HG02642 (cell line): Measurements from ENCODE around the gene ASPRV1.
"Not testable (repeated sequence)": the region's sequence is repeated elsewhere in the genome, so short reads cannot be mapped to it uniquely, and the experiment has no call there.

Experiments
- ATAC-seq: cut with Tn5 transposase; IDR thresholded peaks from one replicate; pipeline ENCODE4 v1.9.1; 2021; ENCODE audit warnings: mild to moderate bottlenecking; ENCODE audit not compliant: unreplicated experiment, poor library complexity

The ASPRV1 gene

DNA sequence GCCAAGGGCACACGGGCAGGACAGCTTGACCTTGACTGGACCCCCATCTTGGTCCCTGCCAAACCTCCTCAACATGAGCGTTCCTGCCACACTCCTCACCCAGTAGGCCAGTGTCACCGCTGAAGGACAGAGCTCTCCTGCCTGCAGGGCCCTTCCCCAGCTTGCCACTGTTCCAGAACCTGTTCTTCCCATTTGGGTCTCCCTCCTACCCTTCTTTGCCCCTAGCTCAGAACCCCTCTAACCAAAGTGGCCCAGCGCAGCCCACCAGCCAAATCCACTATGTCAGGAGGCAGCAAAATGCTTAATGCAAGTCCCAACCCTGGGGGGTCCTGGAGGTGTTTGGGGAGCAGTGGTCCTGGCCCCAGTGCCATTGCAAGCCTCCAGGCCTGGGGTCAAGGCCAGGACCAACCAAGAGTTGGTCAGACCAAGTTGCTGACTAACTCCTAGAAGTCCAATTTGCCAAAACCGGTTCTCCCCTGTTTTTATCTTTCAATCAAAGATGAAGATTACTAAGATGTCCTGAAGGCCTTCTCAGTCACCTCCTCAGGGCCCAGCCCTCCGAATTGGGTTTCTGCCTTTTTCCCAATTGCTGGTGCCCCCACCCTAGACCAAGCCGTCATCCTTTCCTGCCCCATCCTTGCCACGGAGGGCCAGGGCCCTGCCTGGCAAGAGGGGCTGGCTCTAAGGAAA lies 4.5 kb upstream of the ASPRV1 start:
- no peak for ATAC-seq

DNA sequence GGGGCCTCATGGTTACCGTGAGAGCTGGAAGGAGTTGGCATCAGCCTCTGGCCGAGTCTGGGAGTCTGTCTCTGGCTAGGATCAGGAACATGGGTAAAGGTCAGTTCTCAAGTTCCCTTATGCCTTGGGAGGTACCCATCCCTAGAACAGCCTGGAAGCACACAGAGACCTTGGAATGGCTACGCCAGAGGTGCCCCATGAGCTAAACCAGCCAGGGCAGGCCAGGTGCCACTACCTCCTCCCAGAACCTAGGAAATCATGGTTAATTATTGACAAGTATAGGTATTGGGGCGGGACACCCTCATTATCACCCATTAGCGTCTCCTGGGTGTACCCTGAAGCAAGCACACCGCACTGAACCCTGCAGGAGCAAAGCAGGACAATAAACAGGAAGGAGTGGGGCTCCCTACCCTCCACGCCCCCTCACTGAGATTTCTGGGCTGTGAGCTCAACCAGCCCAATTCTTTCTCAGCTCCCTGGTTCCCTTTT lies 3.0 kb upstream of the ASPRV1 start:
- no peak for ATAC-seq

DNA sequence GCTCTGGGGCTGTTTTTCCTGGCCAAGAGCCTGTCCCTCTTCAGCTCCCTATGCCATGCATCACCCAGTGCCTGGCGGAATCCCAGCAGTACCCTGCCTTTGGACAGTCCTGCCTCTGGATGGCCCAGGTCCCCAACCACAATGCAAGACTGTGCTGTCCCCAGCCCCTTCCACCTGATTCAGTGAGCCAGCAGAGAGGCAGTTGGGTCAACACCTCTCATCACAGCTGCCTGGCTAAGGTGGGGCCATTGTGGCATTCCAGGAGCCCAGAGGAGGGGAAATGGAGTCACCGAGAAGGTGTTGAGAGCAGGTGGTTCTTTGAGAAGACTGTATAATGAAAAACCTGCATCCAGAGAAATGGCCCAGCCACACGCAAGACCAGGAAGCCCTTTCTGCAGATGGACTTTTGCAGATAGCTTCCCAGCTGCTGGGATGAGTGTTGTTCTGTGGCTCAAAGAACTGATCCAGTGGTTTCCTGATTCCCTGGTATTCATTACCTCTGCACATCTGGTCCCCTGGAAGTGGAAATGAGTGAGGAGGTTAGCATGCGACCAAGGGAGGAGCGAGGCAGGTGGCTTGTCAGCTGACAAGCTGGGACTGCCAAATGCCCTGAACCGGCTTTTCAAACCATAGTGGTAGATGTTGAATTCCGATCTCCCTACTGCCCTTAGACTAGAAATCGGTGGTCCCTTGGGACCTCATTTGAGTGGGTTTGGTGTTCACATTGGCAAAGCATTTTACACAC lies 1.7 kb upstream of the ASPRV1 start:
- no peak for ATAC-seq

DNA sequence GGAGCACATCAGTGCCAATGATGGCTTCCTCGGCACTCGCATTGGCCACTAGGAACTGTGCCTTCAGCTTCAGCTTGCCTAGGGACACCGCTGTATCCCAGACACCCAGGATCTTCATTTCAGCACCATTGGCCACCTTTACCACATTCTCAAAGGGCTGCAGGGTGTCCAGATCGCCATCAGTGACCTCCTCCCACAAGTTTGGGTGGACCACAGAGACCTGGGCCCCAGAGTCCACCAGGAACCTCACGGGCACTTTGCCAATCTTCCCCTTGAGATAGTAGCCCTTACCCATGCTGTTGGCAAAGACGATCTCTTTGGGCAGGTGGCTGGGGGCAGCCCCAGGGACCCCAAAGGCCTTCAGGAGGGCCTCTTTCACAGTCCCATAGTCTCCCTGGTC lies 610 bp downstream of the ASPRV1 start:
- ATAC-seq, result no peak

- ATAC-seq, result no peak
Measured at GRCh38 chr2:69959425-69959824, 2.0 kb downstream of the ASPRV1 start.

- ATAC-seq, result no peak
Measured at GRCh38 chr2:69958480-69958879, 3.0 kb downstream of the ASPRV1 start.

DNA sequence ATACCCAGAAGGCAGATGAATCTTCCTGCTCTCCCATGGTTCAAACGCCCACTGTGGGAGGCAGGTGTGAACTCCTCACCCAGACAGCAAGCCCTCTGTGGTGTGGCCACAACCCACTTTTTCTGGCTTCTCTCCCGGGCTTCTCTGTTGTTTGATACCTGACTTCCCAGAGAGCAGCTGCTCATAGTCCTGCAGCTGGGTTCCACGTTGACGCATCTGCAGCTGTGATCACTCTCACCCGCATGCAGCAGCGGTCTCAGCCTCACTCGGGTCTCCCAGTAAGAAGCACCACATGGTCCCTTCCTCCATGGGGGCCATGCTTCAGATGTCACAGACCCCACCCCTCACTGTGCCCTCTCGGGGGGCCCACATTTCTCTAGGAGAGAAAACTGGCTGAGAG lies 3.5 kb downstream of the ASPRV1 start:
- ATAC-seq, result no peak

GRCh38 chr2:69956475-69956979 lies 4.9 kb downstream of the ASPRV1 start:
- no peak for ATAC-seq

GRCh38 chr2:69955029-69955428 lies 6.4 kb downstream of the ASPRV1 start:
- ATAC-seq, result no peak

DNA sequence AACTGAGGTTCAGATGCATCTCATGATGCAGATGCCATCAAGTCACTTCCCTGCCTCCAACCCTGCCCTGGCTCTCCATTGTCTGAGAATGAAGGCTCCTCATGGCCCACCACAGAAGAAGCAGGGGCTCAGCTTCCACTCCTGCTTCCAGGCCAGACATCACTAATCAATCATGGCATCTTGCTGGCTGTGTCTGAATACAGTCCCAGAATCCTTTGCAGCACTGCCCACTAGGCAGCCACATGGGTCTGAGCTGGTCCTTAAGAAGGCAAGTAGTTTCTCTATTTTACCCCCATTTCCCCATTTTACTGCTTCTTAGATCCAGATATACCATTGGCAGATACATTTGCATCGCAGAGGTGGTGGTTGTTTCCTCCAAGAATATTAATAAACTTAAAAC lies 7.3 kb downstream of the ASPRV1 start:
- ATAC-seq, result no peak

DNA sequence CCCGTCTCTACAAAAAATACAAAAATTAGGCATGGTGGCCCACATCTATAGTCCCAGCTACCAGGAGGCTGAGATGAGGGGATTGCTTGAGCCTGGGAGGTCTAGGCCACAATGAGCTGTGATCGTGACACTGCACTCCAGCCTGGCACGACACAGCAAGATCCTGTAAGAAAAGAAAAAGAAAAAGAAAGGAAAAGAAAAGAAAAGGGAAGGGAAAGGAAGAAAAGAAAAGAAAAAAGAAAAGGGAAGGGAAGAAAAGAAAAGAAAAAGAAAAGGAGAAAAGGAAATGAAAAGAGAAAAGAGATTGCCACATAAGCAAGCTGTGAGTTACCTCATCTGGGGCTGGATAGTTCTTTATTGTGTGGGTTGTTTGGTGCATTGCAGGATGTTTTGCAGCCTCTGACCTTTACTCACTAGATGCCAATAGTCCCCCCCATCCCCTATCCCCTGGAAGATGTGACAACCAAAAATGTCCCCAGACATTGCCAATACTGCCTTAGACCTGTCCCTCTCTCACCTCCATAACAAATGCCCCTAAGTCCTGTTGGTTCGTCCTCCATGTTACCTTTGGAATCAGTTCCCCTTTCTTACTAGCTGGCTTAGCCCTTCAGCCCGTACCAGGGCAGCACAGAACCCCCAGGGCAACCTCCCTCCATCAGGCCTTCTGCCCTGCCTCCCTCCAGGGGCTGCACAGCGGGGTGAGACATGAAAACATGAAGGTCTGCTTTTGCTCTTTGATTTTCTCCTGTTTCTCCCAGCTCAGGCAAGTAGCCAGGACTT lies 8.9 kb downstream of the ASPRV1 start:
- ATAC-seq, result no peak

- ATAC-seq, result not testable (repeated sequence)
Measured at GRCh38 chr2:69950671-69951070, 10.8 kb downstream of the ASPRV1 start.

- no peak for ATAC-seq
Measured at GRCh38 chr2:69950241-69950640, 11.2 kb downstream of the ASPRV1 start.

- no peak for ATAC-seq
Measured at GRCh38 chr2:69948963-69949645, 12.3 kb downstream of the ASPRV1 start.

- ATAC-seq, result no peak
Measured at GRCh38 chr2:69948032-69948962, 13.1 kb downstream of the ASPRV1 start.

- ATAC-seq, result no peak
Measured at GRCh38 chr2:69947325-69947931, 14.0 kb downstream of the ASPRV1 start.

DNA sequence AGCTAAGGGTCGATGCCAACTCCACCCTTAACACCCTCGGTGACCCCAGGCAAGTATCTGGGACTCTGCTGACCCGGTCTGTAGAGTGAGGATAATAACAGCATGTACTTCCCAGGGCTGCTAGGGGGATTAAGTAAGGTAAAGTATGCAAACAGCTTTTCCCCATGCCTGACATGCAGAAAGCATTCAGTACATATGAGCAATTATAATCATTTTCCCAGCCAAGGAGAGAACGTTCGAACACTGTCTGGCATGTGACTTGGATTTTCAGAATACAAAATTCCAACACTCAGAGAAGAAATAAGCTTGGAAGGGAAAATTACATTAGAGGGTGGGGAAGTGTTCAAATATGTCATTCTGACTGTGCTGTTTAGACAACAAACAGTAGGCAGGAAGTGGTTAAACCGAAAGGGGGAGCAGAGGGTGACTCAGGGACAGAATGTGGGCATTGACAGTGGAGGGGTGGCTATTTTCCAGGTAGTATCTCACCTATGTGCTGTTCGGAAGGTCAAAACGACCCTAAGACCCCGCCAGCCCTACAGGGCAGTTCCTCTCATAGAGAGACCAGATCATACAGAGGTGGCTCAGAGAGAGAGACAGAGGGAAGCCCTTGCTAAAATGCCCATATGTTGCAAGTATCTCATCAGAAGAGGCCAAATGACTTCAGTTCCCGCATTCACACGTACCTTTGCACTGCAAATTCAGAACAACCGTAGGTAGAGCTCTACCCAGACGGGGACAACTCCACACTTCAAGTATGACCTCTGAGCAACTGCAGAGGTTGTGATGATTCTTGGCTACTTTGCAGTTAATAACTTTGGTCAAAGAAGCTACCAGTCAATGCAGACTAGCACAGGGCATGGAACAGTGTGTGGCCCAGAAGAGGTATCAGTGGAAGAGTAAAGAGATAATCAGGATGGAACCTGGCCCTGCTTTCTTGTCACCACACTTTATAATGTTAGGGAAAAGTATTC lies 14.8 kb downstream of the ASPRV1 start:
- ATAC-seq, result no peak

GRCh38 chr2:69945941-69946340 lies 15.5 kb downstream of the ASPRV1 start:
- ATAC-seq, result no peak
